Measurements from ENCODE around the gene C5orf15. TPM values are rescaled to one million over a fixed set of nuclear protein-coding genes. Genes with fewer than 3 reads are reported as not detected.

The C5orf15 gene
- total and polyA plus RNA-seq, 9 of the 15 experiments (the other 6 are each of a cell fraction or from before 2014, with no cell fraction given): 23.3 to 50.7 (median 35.5) TPM

DNA sequence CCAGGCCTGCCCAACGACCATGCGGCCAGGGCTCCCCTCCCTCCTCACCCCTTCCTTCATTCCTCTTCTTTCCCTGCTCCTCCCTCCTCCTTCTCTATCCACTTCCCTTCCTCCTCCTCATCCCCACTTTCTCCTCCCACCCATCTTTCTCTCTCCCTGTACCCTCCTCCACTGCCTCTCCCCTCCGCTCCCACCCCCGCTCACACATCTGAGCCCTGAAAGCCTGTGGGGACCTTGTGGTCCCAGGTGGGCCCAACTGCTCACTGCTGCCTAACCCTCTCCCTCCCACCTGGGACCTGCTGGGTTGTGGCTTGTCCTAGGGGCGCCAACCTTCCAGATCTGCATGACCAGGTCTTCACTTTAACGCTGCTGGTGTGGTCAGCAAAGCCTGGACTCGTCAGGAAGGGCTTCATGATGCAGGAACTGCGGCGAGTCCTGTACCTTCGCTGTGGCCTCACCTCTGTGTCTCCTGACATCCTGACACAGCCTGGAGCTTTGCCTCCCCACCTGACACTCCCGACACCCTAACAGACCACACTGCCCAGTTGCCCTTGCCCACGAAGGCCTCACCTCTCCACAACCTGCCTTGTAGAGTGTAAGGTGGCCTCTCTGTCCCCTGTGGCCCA lies 34.6 kb downstream of the C5orf15 start (continued):
- TF ChIP-seq, protein P1, sequence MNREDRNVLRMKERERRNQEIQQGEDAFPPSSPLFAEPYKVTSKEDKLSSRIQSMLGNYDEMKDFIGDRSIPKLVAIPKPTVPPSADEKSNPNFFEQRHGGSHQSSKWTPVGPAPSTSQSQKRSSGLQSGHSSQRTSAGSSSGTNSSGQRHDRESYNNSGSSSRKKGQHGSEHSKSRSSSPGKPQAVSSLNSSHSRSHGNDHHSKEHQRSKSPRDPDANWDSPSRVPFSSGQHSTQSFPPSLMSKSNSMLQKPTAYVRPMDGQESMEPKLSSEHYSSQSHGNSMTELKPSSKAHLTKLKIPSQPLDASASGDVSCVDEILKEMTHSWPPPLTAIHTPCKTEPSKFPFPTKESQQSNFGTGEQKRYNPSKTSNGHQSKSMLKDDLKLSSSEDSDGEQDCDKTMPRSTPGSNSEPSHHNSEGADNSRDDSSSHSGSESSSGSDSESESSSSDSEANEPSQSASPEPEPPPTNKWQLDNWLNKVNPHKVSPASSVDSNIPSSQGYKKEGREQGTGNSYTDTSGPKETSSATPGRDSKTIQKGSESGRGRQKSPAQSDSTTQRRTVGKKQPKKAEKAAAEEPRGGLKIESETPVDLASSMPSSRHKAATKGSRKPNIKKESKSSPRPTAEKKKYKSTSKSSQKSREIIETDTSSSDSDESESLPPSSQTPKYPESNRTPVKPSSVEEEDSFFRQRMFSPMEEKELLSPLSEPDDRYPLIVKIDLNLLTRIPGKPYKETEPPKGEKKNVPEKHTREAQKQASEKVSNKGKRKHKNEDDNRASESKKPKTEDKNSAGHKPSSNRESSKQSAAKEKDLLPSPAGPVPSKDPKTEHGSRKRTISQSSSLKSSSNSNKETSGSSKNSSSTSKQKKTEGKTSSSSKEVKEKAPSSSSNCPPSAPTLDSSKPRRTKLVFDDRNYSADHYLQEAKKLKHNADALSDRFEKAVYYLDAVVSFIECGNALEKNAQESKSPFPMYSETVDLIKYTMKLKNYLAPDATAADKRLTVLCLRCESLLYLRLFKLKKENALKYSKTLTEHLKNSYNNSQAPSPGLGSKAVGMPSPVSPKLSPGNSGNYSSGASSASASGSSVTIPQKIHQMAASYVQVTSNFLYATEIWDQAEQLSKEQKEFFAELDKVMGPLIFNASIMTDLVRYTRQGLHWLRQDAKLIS (CRISPR knock-in tag; IDR thresholded peaks at IDR 0.05): no peak
- TF ChIP-seq ZBTB2 (IDR thresholded peaks at IDR 0.05): 0 out of 2 replicates have a peak, but pooled peaks have one; percentile 48
- TF ChIP-seq TGIF2 (CRISPR knock-in tag; IDR thresholded peaks at IDR 0.05): no peak
- no peak for TF ChIP-seq FOXP1 (CRISPR knock-in tag; IDR thresholded peaks at IDR 0.05)
- TF ChIP-seq, protein P2, sequence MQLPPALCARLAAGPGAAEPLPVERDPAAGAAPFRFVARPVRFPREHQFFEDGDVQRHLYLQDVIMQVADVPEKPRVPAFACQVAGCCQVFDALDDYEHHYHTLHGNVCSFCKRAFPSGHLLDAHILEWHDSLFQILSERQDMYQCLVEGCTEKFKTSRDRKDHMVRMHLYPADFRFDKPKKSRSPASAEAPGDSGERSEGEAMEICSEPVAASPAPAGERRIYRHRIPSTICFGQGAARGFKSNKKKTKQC (CRISPR knock-in tag; IDR thresholded peaks at IDR 0.05): no peak
- TF ChIP-seq NFRKB (IDR thresholded peaks at IDR 0.05; ENCODE audit: low read depth): no peak
- no peak for TF ChIP-seq NR2C1 (IDR thresholded peaks at IDR 0.05)
- no peak for TF ChIP-seq NR2C1 (tag; IDR thresholded peaks at IDR 0.05)
- no peak for TF ChIP-seq YY1 (IDR thresholded peaks at IDR 0.05; ENCODE audit: borderline replicate concordance in 1 of 3, control insufficient read depth in 1 of 3, extremely low read depth in 1 of 3, insufficient read depth in 3 of 3, insufficient read length in 1 of 3, insufficient replicate concordance in 2 of 3, low read depth in 1 of 3, low read length in 2 of 3)
- no peak for TF ChIP-seq POLR2AphosphoS2 (IDR thresholded peaks at IDR 0.05; ENCODE audit: low read length)
- TF ChIP-seq ZNF583 (CRISPR knock-in tag; IDR thresholded peaks at IDR 0.05): no peak
- TF ChIP-seq GATAD2A (IDR thresholded peaks at IDR 0.05): 0 out of 2 replicates have a peak, but pooled peaks have one; percentile 26
- no peak for TF ChIP-seq TFAP4 (CRISPR knock-in tag; IDR thresholded peaks at IDR 0.05; ENCODE audit: borderline replicate concordance)
- no peak for TF ChIP-seq MTA2 (IDR thresholded peaks at IDR 0.05; ENCODE audit: low read depth)
- peak; percentile 49; the same call in 1 of the 2 replicates for TF ChIP-seq PHB2 (IDR thresholded peaks at IDR 0.05; ENCODE audit: low read depth)
- no peak for TF ChIP-seq MTA3 (IDR thresholded peaks at IDR 0.05; ENCODE audit: borderline replicate concordance)
- TF ChIP-seq OTX1 (CRISPR knock-in tag; IDR thresholded peaks at IDR 0.05): peak; percentile 59; the same call in 1 of the 2 replicates
- no peak for TF ChIP-seq SMARCB1 (IDR thresholded peaks at IDR 0.05; ENCODE audit: insufficient read length, low read depth)
- TF ChIP-seq CC2D1A (IDR thresholded peaks at IDR 0.05): no peak
- no peak for TF ChIP-seq PPARD (CRISPR knock-in tag; IDR thresholded peaks at IDR 0.05)
- no peak for TF ChIP-seq CBX3 (IDR thresholded peaks at IDR 0.05; ENCODE audit: borderline replicate concordance in 1 of 2, low read length in 2 of 2)
- no peak for TF ChIP-seq THRA (IDR thresholded peaks at IDR 0.05)

All from K562 (cell line).